GM12878 (cell line): ENCODE data around the gene RABGGTB. TPM values are rescaled to one million over a fixed set of nuclear protein-coding genes. Genes with fewer than 3 reads are reported as not detected.

Source experiments
- BCL3 ChIP-seq: IDR thresholded peaks from 2 replicates; pipeline ENCODE4 v1.6.1; 2011; ENCODE audit warnings: borderline replicate concordance, low read depth, mild to moderate bottlenecking, moderate library complexity, low read length; ENCODE audit not compliant: insufficient read depth, poor library complexity, severe bottlenecking
- CEBPB ChIP-seq, 2 experiments: fragments of 150-350 bp in 1 of 2; IDR thresholded peaks; 2 replicates each; pipeline ENCODE4 v1.6.1; 2012 to 2014; ENCODE audit warnings: low read depth in 2 of 2, low read length in 2 of 2, borderline replicate concordance in 1 of 2, inconsistent platforms in 1 of 2
- E2F4 ChIP-seq: IDR thresholded peaks from 2 replicates; pipeline ENCODE4 v1.6.1; 2012; ENCODE audit warnings: low read depth, low read length, improper control_type of control experiment
- HDGF ChIP-seq: fragments of 450-650 bp; IDR thresholded peaks from 2 replicates; pipeline ENCODE4 v1.6.1; 2016; ENCODE audit warnings: antibody characterized with exemption
- MTA3 ChIP-seq: IDR thresholded peaks from 2 replicates; pipeline ENCODE4 v1.6.1; 2012; ENCODE audit warnings: low read length, inconsistent platforms, borderline replicate concordance
- NKRF ChIP-seq: fragments of 450-650 bp; conservative IDR thresholded peaks from 2 replicates; pipeline ENCODE4 v1.6.1; 2017; ENCODE audit warnings: mild to moderate bottlenecking, moderate library complexity
- PBX3 ChIP-seq: IDR thresholded peaks from 2 replicates; pipeline ENCODE4 v1.6.1; 2011; ENCODE audit warnings: mild to moderate bottlenecking, low read depth, low read length, moderate library complexity; ENCODE audit not compliant: insufficient replicate concordance
- POLR2AphosphoS5 ChIP-seq: IDR thresholded peaks from 2 replicates; pipeline ENCODE4 v1.6.1; 2011; ENCODE audit warnings: mild to moderate bottlenecking, low read length, inconsistent platforms
- REST ChIP-seq: IDR thresholded peaks from 2 replicates; pipeline ENCODE4 v1.6.1; 2012; ENCODE audit warnings: mild to moderate bottlenecking, low read depth, low read length
- SKIL ChIP-seq: fragments of 450-650 bp; IDR thresholded peaks from 2 replicates; pipeline ENCODE4 v1.6.1; 2017; ENCODE audit warnings: mild to moderate bottlenecking, low read depth, inconsistent platforms; ENCODE audit not compliant: poor library complexity, severe bottlenecking
- STAT1 ChIP-seq: fragments of 450-650 bp; conservative IDR thresholded peaks from 2 replicates; pipeline ENCODE4 v1.6.1; 2014; ENCODE audit warnings: antibody characterized with exemption, mild to moderate bottlenecking
- TCF7 ChIP-seq: IDR thresholded peaks from 2 replicates; pipeline ENCODE4 v1.6.1; 2014; ENCODE audit warnings: antibody characterized with exemption, borderline replicate concordance
- polyA plus RNA-seq, 11 experiments: library from polyadenylated mRNA; depleted of rRNA in 4 of 11; unstranded in 6 of 11; stranded (reverse) in 5 of 11; fragments of >200 nt; fragmentation: Nextera tagmentation in 4 of 11; fragmentation: Illumina TruSeq in 1 of 11; extraction: Ambion mirVana in 4 of 11; extraction: Trizol in 1 of 11; gene quantifications; 1 replicate in 1 of 11; 2 replicates in 10 of 11; pipeline versions ENCODE4 v1.2.1 to v1.2.3, GENCODE V29; 2011 to 2016; ENCODE audit warnings: inconsistent platforms in 2 of 11, missing spikeins in 2 of 11, low read depth in 1 of 11
- total RNA-seq, 4 experiments: library from RNA; depleted of rRNA in 3 of 4; stranded (reverse); fragments of >200 nt in 3 of 4; fragmentation: Illumina TruSeq in 1 of 4; extraction: Trizol in 1 of 4; gene quantifications; 2 replicates each; pipeline versions ENCODE4 v1.2.1 to v1.2.3, GENCODE V29; 2013 to 2021

The RABGGTB gene
- total and polyA plus RNA-seq, 10 of the 15 experiments (the other 5 are each of a cell fraction or from before 2014, with no cell fraction given) = 50.5 to 213 (median 157) TPM

GRCh38 chr1:75785320-75785982 lies 605 bp upstream of the RABGGTB start (continued):
- TF ChIP-seq E2F4 = no peak
- TF ChIP-seq SKIL = no peak
- TF ChIP-seq CEBPB (IDR thresholded peaks at IDR 0.05; ENCODE audit: borderline replicate concordance in 1 of 2, low read depth in 2 of 2, low read length in 2 of 2) = no peak
- no peak for TF ChIP-seq STAT1
- peak; percentile 10 for TF ChIP-seq BCL3
- no peak for TF ChIP-seq HDGF
- no peak for TF ChIP-seq TCF7
- no peak for TF ChIP-seq POLR2AphosphoS5
- 0 out of 2 replicates have a peak, but pooled peaks have one; percentile 12 for TF ChIP-seq NKRF
- TF ChIP-seq MTA3 = peak; percentile 20; the same call in 1 of the 2 replicates
- no peak for TF ChIP-seq REST
- peak; percentile 4 for TF ChIP-seq PBX3
